ENCODE measurements around the gene DNAJC24. TPM values are rescaled to one million over a fixed set of nuclear protein-coding genes. Genes with fewer than 3 reads are reported as not detected.

The DNAJC24 gene
- total RNA-seq, 4 donors from 2014 or later, result 9.6 to 17.8 (median 14.3) TPM

DNA sequence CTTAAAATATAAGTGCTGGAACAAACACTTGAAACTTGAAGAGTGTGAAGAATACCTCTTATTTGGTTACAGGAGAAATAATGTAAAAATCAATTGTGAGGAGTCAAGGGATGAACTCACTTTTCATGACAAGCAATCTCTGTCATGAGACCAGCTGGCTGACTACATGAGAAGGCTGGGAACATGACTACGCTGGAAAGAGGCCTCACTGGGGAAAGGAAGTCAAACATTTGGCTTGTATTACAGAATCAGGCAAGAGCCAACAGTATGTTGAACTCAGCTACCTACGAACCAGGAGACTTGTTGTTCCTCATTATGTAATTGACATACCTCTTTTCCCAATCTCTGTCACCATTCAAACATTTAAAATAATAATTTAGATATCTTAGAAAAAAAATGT is 14.5 kb upstream of the DNAJC24 start:
- H3K4me1 ChIP-seq, result no peaks in the 10 kb centered on the region
- H3K4me3 ChIP-seq, result no peak overlapping the region
- TF ChIP-seq EP300 (IDR thresholded peaks at IDR 0.05), result no peak
- TF ChIP-seq, protein P1, sequence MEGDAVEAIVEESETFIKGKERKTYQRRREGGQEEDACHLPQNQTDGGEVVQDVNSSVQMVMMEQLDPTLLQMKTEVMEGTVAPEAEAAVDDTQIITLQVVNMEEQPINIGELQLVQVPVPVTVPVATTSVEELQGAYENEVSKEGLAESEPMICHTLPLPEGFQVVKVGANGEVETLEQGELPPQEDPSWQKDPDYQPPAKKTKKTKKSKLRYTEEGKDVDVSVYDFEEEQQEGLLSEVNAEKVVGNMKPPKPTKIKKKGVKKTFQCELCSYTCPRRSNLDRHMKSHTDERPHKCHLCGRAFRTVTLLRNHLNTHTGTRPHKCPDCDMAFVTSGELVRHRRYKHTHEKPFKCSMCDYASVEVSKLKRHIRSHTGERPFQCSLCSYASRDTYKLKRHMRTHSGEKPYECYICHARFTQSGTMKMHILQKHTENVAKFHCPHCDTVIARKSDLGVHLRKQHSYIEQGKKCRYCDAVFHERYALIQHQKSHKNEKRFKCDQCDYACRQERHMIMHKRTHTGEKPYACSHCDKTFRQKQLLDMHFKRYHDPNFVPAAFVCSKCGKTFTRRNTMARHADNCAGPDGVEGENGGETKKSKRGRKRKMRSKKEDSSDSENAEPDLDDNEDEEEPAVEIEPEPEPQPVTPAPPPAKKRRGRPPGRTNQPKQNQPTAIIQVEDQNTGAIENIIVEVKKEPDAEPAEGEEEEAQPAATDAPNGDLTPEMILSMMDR (IDR thresholded peaks at IDR 0.05), result no peak
- TF ChIP-seq POLR2A (IDR thresholded peaks at IDR 0.05), result no peak
- 55 to 62% methylated on average over 2 of the region's 2 CpGs for whole genome bisulfite sequencing, 2 donors
- no peaks in the 10 kb centered on the region for H3K27me3 ChIP-seq
- no peak overlapping the region for H3K27ac ChIP-seq
- no peak for DNase-seq (ENCODE audit: low spot score in 2 of 2)
- no peaks in the 10 kb centered on the region for H3K36me3 ChIP-seq
- no peaks in the 10 kb centered on the region for H3K9me3 ChIP-seq

DNA sequence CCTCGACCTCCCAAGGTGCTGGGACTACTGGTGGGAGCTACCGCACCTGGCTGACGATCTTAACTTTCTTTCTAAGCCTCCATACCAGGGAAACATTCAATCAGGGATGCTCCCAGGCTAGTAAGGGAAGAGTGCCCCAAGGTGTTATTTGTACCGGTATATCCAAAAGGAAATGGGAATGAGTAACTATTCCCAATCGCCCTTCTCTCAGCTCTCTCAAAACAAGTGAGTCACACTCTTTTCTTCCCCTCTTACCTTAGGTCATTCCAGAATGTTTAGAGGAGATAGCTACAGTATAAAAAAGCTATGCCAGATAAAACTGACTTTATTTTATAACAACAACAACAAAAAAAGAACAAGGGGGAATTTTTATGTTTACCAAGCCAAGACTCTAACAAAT is 13.8 kb upstream of the DNAJC24 start:
- TF ChIP-seq EP300 (IDR thresholded peaks at IDR 0.05), result no peak
- TF ChIP-seq, protein P1 (IDR thresholded peaks at IDR 0.05), result no peak
- no peak for TF ChIP-seq POLR2A (IDR thresholded peaks at IDR 0.05)

DNA sequence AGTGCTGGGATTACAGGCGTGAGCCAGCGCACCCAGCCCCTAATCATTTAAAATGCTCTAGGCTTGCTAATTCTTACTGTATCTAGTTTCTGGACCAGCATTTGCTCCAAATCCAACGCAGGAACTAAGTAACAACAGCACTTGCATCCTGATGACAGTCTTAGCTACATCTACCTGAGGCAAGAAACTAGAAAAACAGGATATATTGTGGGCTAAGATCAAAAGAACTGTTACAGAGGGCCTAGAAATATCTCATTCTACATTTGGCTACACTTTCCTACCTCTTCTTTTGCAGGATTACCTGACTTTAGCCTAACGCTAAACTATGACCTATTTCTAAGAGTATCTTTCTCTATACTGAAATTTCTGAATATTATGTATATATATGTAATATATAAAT is 7.9 kb upstream of the DNAJC24 start:
- DNase-seq (ENCODE audit: low spot score in 2 of 2), result no peak
- Histone ChIP-seq H3K36me3 (no peaks in the 10 kb centered on the region), H3K27me3 (no peaks in the 10 kb centered on the region), H3K9me3 (no peaks in the 10 kb centered on the region), H3K27ac (no peak overlapping the region), H3K4me1 (no peaks in the 10 kb centered on the region), H3K4me3 (no peak overlapping the region)
- TF ChIP-seq EP300 (IDR thresholded peaks at IDR 0.05) (no peak), POLR2A (IDR thresholded peaks at IDR 0.05) (no peak)
- TF ChIP-seq, protein P1 (IDR thresholded peaks at IDR 0.05), result no peak
- WGBS, 2 donors, result 87% methylated on average over 4 of the region's 4 CpGs

More for the DNA sequence above, 13.8 kb upstream of the DNAJC24 start:
- Histone ChIP-seq H3K27me3 (no peaks in the 10 kb centered on the region), H3K4me1 (no peaks in the 10 kb centered on the region), H3K9me3 (no peaks in the 10 kb centered on the region), H3K36me3 (no peaks in the 10 kb centered on the region), H3K4me3 (no peak overlapping the region), H3K27ac (no peak overlapping the region)
- WGBS, 2 donors, result 86 to 92% methylated on average over 5 of the region's 5 CpGs
- DNase-seq (ENCODE audit: low spot score in 2 of 2), result no peak

DNA sequence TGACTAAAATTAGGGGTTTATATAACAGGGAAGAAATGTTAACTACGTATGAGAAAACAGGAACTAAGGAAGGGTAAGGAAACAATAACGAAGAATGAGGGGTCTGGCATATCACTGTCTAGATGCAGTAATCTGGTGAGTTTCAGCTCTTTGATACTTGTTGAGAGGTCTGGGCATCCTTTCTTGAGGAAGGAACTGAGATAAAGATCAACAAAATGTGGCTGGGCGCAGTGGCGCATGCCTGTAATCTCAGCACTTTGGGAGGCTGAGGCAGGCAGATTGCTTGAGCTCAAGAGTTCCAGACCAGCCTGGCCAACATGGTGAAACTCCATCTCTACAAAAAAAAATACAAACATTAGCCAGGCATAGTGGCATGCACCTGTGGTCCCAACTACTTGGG is 2.9 kb upstream of the DNAJC24 start:
- TF ChIP-seq, protein P1 (IDR thresholded peaks at IDR 0.05), result no peak
- no peak for TF ChIP-seq EP300 (IDR thresholded peaks at IDR 0.05)
- no peak for TF ChIP-seq POLR2A (IDR thresholded peaks at IDR 0.05)
- no peak for DNase-seq (ENCODE audit: low spot score in 2 of 2)
- H3K4me1 ChIP-seq, result peaks cover 0 to 20% (median 4%) of the 10 kb centered on the region in 4 donors
- H3K27me3 ChIP-seq, result no peaks in the 10 kb centered on the region
- no peaks in the 10 kb centered on the region for H3K9me3 ChIP-seq
- WGBS, 2 donors, result 66 to 71% methylated on average over 4 of the region's 4 CpGs
- H3K36me3 ChIP-seq, result no peaks in the 10 kb centered on the region
- no peak overlapping the region for H3K4me3 ChIP-seq
- no peak overlapping the region for H3K27ac ChIP-seq

DNA sequence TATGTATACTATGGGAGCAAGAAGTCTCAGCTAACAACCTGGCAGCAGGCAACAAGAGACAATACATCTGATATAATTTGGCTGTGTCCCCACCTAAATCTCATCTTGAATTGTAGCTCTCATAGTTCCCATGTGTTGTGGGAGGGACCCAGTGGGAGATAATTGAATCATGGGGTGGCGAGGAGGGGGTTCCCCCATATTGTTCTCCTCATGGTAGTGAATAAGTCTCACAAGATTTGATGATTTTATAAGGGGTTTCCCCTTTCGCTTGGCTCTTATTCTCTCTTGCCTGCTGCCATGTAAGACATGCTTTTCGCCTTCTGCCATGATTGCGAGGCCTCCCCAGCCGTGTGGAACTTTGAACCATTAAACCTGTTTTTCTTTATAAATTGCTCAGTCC is 6.2 kb downstream of the DNAJC24 start:
- TF ChIP-seq, protein P1 (IDR thresholded peaks at IDR 0.05), result no peak
- TF ChIP-seq EP300 (IDR thresholded peaks at IDR 0.05), result no peak
- no peak for TF ChIP-seq POLR2A (IDR thresholded peaks at IDR 0.05)
- Histone ChIP-seq H3K4me1 (peaks cover 0 to 7% (median under 1%) of the 10 kb centered on the region in 4 donors), H3K27ac (no peak overlapping the region), H3K27me3 (no peaks in the 10 kb centered on the region), H3K9me3 (no peaks in the 10 kb centered on the region), H3K36me3 (peaks cover 0 to 12% (median 0%) of the 10 kb centered on the region in 3 donors), H3K4me3 (no peak overlapping the region)
- WGBS, 2 donors, result 94 to 95% methylated on average over 5 of the region's 5 CpGs
- DNase-seq (ENCODE audit: low spot score in 2 of 2), result no peak

Measured in tibial nerve (tissue), 4 donors.